Fibroblast of pulmonary artery (primary cell): ENCODE data around the gene DCAF17.
"Not testable (repeated sequence)": the region's sequence is repeated elsewhere in the genome, so short reads cannot be mapped to it uniquely, and the experiment has no call there.

ENCODE experiments used
- DNase-seq: peaks from one replicate; pipeline ENCODE4 v3.0.0-alpha.2; 2010; ENCODE audit warnings: low read depth
- H3K4me3 ChIP-seq: replicated peaks from 2 replicates; pipeline ENCODE4 v1.5.1; 2011; ENCODE audit warnings: low read depth, mild to moderate bottlenecking, control low read depth, low read length, moderate library complexity
- TF ChIP-seq, protein P1 (sequence below): IDR thresholded peaks from 2 replicates; pipeline ENCODE4 v1.5.1; 2011; ENCODE audit warnings: mild to moderate bottlenecking, control low read depth, low read length, inconsistent platforms; ENCODE audit errors: missing control alignments

The DCAF17 gene

DNA sequence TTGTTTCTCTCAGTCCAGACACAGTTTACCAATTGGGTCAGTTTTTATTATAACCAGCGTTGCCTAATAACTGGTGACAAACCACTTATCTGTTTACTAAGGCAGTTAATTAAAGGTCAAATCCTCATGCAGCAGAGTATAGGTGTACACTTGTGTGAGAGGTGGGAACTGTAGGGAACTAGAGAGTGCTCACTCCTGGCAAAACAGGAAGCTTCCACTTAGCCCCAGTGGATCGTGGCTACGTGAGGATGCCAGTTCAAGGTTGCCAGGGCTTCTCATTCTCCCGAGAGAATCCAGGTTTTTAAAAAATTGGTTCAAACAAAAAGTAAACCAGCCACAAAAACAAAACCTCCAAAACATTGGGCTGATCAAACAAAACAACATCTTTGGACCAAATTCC lies 96.4 kb downstream of the DCAF17 start:
- no peak for DNase-seq
- TF ChIP-seq, protein P1, sequence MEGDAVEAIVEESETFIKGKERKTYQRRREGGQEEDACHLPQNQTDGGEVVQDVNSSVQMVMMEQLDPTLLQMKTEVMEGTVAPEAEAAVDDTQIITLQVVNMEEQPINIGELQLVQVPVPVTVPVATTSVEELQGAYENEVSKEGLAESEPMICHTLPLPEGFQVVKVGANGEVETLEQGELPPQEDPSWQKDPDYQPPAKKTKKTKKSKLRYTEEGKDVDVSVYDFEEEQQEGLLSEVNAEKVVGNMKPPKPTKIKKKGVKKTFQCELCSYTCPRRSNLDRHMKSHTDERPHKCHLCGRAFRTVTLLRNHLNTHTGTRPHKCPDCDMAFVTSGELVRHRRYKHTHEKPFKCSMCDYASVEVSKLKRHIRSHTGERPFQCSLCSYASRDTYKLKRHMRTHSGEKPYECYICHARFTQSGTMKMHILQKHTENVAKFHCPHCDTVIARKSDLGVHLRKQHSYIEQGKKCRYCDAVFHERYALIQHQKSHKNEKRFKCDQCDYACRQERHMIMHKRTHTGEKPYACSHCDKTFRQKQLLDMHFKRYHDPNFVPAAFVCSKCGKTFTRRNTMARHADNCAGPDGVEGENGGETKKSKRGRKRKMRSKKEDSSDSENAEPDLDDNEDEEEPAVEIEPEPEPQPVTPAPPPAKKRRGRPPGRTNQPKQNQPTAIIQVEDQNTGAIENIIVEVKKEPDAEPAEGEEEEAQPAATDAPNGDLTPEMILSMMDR: no peak

DNA sequence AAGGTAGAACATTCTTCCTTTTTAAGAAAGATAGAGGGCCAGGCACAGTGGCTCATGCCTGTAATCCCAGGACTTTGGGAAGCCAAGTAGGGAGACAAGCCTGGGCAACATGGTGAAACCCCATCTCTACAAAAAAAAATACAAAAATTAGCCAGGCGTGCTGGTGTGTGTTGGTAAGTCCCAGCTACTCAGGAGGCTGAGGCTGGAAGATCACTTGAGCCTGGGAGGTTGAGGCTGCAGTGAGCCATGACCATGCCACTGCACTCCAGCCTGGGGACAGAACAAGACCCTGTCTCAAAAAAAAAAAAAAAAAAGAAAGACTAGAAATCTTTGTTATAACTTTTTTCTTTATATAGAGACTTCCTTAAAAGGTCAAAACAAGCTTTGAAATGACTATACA lies 96.8 kb downstream of the DCAF17 start:
- not testable (repeated sequence) for DNase-seq, H3K4me3 ChIP-seq

More for the DNA sequence above, 96.4 kb downstream of the DCAF17 start:
- H3K4me3 ChIP-seq: no peak overlapping the region

DNA sequence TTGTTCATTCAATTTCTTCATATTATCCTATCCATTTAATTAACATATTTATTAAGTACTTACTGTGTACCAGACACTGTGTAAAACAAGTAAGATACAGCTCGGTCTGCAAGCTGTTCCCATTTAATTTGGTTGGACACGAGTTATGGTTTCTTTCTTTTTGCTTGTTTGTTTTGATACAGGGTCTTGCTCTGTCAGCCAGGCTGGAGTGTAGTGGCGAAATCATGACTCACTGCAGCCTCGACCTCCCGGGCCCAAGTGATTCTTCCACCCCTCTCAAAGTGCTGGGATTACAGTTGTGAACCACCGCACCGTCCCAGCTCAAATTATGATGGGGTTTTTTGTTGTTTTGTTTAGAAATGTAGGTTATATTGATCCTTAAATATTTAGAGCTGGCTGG lies 97.3 kb downstream of the DCAF17 start:
- DNase-seq: peak; percentile 85
- TF ChIP-seq, protein P1: no peak
- H3K4me3 ChIP-seq: peak overlapping the region; percentile 20

DNA sequence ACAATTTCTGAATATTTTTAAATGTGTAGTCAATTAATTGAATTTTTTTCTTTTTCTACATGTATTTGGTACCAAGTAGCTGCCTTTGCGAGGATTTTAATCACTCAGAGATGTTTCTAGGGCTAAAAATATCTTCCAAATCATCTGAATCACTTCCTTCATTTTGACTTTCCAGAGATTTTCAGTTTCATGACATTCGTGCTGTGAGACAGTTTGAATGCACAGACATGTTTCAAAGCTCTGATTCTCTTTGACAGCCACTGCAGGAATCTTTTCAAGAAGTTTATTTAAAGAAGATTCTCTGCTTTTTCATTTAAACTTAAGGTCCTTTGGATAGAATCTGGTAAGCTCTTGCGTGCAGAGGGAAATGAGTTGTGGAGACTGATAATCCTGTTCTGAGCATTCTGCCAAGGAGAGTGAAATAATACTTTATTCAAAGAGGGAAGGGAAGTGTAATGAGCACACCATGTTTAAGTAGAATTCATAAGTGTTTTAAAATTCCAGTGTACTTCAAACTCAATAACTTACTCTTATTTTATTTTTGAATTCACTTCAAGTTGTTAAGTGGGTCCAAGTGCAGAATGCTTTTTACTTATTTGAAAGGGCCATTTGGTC lies 97.9 kb downstream of the DCAF17 start:
- peak; percentile 6 for DNase-seq
- TF ChIP-seq, protein P1: no peak
- H3K4me3 ChIP-seq: no peak overlapping the region

DNA sequence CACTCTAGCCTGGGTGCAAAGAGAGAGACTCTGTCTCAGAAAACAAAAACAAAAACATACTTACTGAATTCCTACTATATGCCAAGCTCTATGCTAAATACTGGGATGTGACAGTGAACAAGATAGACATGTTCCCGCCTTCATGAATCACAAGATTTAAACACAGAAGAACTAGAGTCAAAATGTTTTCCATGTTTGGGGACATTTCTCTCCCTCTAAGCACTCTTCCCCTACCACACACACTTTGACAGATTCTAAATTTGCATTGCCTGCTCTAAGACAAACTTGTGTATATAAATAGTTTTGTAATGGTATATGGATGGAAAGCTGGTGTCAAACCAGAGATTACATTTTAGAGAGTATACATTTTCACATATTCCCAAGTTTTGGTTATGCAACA lies 99.3 kb downstream of the DCAF17 start:
- TF ChIP-seq, protein P1: no peak
- DNase-seq: no peak
- no peak overlapping the region for H3K4me3 ChIP-seq
